Measurements from ENCODE around the gene ZBTB47. TPM values are rescaled to one million over a fixed set of nuclear protein-coding genes. Genes with fewer than 3 reads are reported as not detected.

Gene ZBTB47
- total RNA-seq, 4 donors from 2014 or later: 33.3 to 44.4 (median 42.0) TPM

DNA sequence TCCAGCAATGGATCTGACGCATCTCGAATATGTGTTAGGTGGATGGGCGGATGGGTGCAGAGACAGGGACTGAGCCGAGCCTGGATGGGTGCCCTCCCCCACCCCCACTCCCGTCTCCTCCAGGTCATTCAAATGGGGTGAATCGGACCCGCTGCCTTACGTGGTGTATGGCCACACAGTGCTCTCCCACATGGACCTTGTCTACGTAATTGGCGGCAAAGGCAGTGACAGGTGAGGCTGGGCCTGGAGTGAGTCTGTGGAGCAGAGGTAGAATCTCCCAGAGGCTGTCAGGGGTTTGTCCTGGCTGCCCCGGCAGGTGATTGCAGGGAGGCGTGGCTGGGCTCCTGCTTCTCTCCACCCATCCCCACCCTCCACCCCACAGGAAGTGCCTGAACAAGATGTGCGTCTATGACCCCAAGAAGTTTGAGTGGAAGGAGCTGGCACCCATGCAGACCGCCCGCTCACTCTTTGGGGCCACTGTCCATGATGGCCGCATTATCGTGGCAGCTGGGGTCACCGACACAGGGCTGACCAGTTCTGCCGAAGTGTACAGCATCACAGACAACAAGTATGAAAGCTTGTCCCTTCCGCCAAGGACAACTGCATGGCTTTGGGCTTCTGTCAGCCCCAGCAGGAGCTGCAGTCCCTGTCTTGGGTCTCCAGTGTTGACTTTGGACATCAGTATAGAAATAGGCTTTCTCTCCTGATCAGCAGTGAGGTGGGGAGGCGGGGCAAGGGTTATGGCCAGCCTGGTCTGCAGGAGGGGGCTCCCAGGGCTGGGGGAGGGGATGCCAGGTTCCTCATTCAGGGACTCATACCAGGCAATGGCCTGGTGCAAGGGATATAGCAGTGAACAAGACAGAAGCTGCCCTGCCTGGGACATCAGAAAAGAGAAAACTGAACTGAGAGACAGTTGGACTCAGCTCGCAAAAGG lies 35.3 kb downstream of the ZBTB47 start:
- DNase-seq: no peak
- Histone ChIP-seq H3K27ac (no peak overlapping the region), H3K4me1 (peaks cover 0 to 5% of the 10 kb centered on the region in 2 donors), H3K9me3 (no peaks in the 10 kb centered on the region), H3K27me3 (no peaks in the 10 kb centered on the region), H3K4me3 (replicated peaks in 1 of 3) (no peak overlapping the region), H3K36me3 (no peaks in the 10 kb centered on the region)
- no peak for TF ChIP-seq CTCF (IDR thresholded peaks at IDR 0.05)
- TF ChIP-seq POLR2A (IDR thresholded peaks at IDR 0.05): no peak
- intact Hi-C loops (cut with DNase I): no loop called here
- 90 to 91% methylated on average over 19 to 21 of the region's 22 CpGs for WGBS, 2 donors

GRCh38 chr3:42689421-42690014 lies 36.0 kb downstream of the ZBTB47 start:
- Histone ChIP-seq H3K9me3 (no peaks in the 10 kb centered on the region), H3K4me1 (peaks cover 0 to 5% of the 10 kb centered on the region in 2 donors), H3K4me3 (replicated peaks in 1 of 3) (no peak overlapping the region), H3K36me3 (no peaks in the 10 kb centered on the region), H3K27ac (no peak overlapping the region), H3K27me3 (no peaks in the 10 kb centered on the region)
- DNase-seq: no peak
- no peak for TF ChIP-seq POLR2A (IDR thresholded peaks at IDR 0.05)
- no peak for TF ChIP-seq CTCF (IDR thresholded peaks at IDR 0.05)
- intact Hi-C loops (cut with DNase I): no loop called here
- WGBS, 2 donors: 75 to 81% methylated on average over 9 of the region's 9 CpGs

GRCh38 chr3:42690191-42690590 lies 36.7 kb downstream of the ZBTB47 start:
- no peaks in the 10 kb centered on the region for H3K36me3 ChIP-seq
- TF ChIP-seq CTCF (IDR thresholded peaks at IDR 0.05) (no peak), POLR2A (IDR thresholded peaks at IDR 0.05) (no peak)
- DNase-seq: no peak
- intact Hi-C loops (cut with DNase I): no loop called here
- 79 to 80% methylated on average over 7 of the region's 7 CpGs for WGBS, 2 donors
- H3K9me3 ChIP-seq: no peaks in the 10 kb centered on the region
- H3K4me3 ChIP-seq (replicated peaks in 1 of 3): no peak overlapping the region
- no peak overlapping the region for H3K27ac ChIP-seq
- H3K27me3 ChIP-seq: no peaks in the 10 kb centered on the region
- H3K4me1 ChIP-seq: peaks cover 0 to 5% of the 10 kb centered on the region in 2 donors

- Histone ChIP-seq H3K27ac (no peak overlapping the region), H3K36me3 (no peaks in the 10 kb centered on the region), H3K9me3 (no peaks in the 10 kb centered on the region), H3K4me1 (peaks cover 0 to 1% of the 10 kb centered on the region in 2 donors), H3K27me3 (no peaks in the 10 kb centered on the region), H3K4me3 (replicated peaks in 1 of 3) (no peak overlapping the region)
- TF ChIP-seq POLR2A (IDR thresholded peaks at IDR 0.05): no peak
- TF ChIP-seq CTCF (IDR thresholded peaks at IDR 0.05): no peak
- intact Hi-C loops (cut with DNase I): no loop called here
- DNase-seq: no peak
- 70 to 82% methylated on average over 8 to 10 of the region's 10 CpGs for WGBS, 2 donors
Observed at GRCh38 chr3:42690766-42691680, 37.5 kb downstream of the ZBTB47 start.

Data from thyroid gland (tissue), 4 donors.